Measurements from ENCODE around the gene HACD2. TPM values are rescaled to one million over a fixed set of nuclear protein-coding genes. Genes with fewer than 3 reads are reported as not detected.

HACD2 gene
- polyA plus RNA-seq, 3 donors, result 12.9 to 17.1 (median 15.1) TPM

DNA sequence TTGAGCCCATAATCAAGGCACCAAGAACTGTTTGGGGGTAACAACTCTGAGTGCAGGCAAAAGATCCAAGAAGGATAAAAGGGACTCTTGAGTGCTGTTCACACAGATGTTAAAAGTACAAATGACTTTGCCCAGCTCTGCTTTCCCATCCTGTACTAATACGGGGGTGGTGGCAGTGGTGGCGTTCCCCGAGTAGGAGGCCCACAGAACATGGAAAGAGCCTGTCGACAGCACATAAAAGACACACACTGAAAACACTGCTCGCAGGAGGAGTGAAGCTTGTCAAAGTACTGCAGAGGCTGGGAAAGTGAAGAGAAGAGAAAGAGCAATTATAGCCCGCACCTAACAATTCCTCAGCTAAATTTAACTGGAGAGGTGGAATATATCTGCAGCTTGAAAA is 40.9 kb downstream of the HACD2 start:
- no peak overlapping the region for H2AFZ ChIP-seq (ENCODE audit: insufficient read depth, low read depth, low read length, poor library complexity, severe bottlenecking)
- H4K20me1 ChIP-seq (ENCODE audit: insufficient read depth, low read length), result no peaks in the 10 kb centered on the region
- H3K79me2 ChIP-seq (ENCODE audit: insufficient read depth, low read length), result no peaks in the 10 kb centered on the region
- no peak overlapping the region for H3K4me2 ChIP-seq (replicated peaks; ENCODE audit: extremely low read depth, low read length, poor library complexity, severe bottlenecking)
- Mint-ChIP-seq H3K27ac (no peak overlapping the region), H3K9me3 (no peaks in the 10 kb centered on the region), H3K4me3 (no peak overlapping the region), H3K4me1 (no peaks in the 10 kb centered on the region), H3K36me3 (peaks cover 18 to 23% of the 10 kb centered on the region in 2 donors), H3K27me3 (ENCODE audit: low read depth in 3 of 3) (peaks cover 0 to 2% (median 0%) of the 10 kb centered on the region in 3 donors)
- no peak overlapping the region for H3K9ac ChIP-seq (ENCODE audit: insufficient read depth, low read length, poor library complexity, severe bottlenecking)
- TF ChIP-seq, protein P1, sequence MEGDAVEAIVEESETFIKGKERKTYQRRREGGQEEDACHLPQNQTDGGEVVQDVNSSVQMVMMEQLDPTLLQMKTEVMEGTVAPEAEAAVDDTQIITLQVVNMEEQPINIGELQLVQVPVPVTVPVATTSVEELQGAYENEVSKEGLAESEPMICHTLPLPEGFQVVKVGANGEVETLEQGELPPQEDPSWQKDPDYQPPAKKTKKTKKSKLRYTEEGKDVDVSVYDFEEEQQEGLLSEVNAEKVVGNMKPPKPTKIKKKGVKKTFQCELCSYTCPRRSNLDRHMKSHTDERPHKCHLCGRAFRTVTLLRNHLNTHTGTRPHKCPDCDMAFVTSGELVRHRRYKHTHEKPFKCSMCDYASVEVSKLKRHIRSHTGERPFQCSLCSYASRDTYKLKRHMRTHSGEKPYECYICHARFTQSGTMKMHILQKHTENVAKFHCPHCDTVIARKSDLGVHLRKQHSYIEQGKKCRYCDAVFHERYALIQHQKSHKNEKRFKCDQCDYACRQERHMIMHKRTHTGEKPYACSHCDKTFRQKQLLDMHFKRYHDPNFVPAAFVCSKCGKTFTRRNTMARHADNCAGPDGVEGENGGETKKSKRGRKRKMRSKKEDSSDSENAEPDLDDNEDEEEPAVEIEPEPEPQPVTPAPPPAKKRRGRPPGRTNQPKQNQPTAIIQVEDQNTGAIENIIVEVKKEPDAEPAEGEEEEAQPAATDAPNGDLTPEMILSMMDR (IDR thresholded peaks at IDR 0.05), result no peak
- H3K4me1 ChIP-seq (ENCODE audit: control insufficient read depth in 1 of 2, insufficient read depth in 2 of 2, low read length in 2 of 2), result no peaks in the 10 kb centered on the region
- no CpG with 5 or more reads among the region's 6 CpGs for WGBS (ENCODE audit: insufficient coverage)
- H3K4me3 ChIP-seq (replicated peaks in 1 of 3; ENCODE audit: low read depth in 2 of 3, low read length in 3 of 3), result no peak overlapping the region
- intact Hi-C loops (cut with micrococcal nuclease), result no loop called here
- H3K27ac ChIP-seq (ENCODE audit: low read depth in 1 of 2, low read length in 2 of 2), result no peak overlapping the region
- no peaks in the 10 kb centered on the region for H3K27me3 ChIP-seq (ENCODE audit: control insufficient read depth in 2 of 2, insufficient read depth in 2 of 2, low read length in 2 of 2)
- DNase-seq, result no peak
- H3K9me3 ChIP-seq (replicated peaks in 1 of 2; ENCODE audit: control insufficient read depth in 1 of 2, insufficient read depth in 1 of 2, low read length in 2 of 2), result no peaks in the 10 kb centered on the region
- peaks cover 2 to 17% of the 10 kb centered on the region in 2 donors for H3K36me3 ChIP-seq (replicated peaks in 1 of 2; ENCODE audit: control insufficient read depth in 1 of 2, insufficient read depth in 2 of 2, low read length in 2 of 2)

DNA sequence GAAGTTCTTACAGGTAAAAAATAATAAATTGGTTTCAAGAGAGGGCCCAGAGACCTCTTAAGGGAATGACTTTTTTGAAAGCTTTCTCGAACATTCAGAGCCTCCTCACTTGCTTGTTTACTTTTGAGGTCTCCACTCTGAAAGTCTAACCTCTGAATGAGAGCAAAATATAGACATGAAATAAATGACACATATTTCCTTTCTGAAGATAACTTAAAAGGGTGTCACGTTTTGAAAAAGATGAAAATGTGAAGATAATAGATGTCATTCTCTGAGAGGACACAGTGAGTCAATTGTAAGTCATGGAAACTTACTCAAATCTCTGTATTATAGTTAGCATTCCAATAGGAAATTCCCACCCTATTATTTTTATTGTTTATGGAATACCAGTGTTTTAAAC is 44.6 kb downstream of the HACD2 start:
- Histone ChIP-seq H3K27me3 (ENCODE audit: control insufficient read depth in 2 of 2, insufficient read depth in 2 of 2, low read length in 2 of 2) (no peaks in the 10 kb centered on the region), H2AFZ (ENCODE audit: insufficient read depth, low read depth, low read length, poor library complexity, severe bottlenecking) (no peak overlapping the region), H3K4me1 (ENCODE audit: control insufficient read depth in 1 of 2, insufficient read depth in 2 of 2, low read length in 2 of 2) (no peaks in the 10 kb centered on the region), H4K20me1 (ENCODE audit: insufficient read depth, low read length) (no peaks in the 10 kb centered on the region), H3K9ac (ENCODE audit: insufficient read depth, low read length, poor library complexity, severe bottlenecking) (no peak overlapping the region), H3K36me3 (replicated peaks in 1 of 2; ENCODE audit: control insufficient read depth in 1 of 2, insufficient read depth in 2 of 2, low read length in 2 of 2) (no peaks in the 10 kb centered on the region), H3K79me2 (ENCODE audit: insufficient read depth, low read length) (no peaks in the 10 kb centered on the region), H3K4me2 (replicated peaks; ENCODE audit: extremely low read depth, low read length, poor library complexity, severe bottlenecking) (no peak overlapping the region), H3K27ac (ENCODE audit: low read depth in 1 of 2, low read length in 2 of 2) (no peak overlapping the region), H3K9me3 (replicated peaks in 1 of 2; ENCODE audit: control insufficient read depth in 1 of 2, insufficient read depth in 1 of 2, low read length in 2 of 2) (no peaks in the 10 kb centered on the region), H3K4me3 (replicated peaks in 1 of 3; ENCODE audit: low read depth in 2 of 3, low read length in 3 of 3) (no peak overlapping the region)
- Mint-ChIP-seq H3K36me3 (peaks cover 8 to 15% of the 10 kb centered on the region in 2 donors), H3K4me1 (no peaks in the 10 kb centered on the region), H3K27ac (no peak overlapping the region), H3K4me3 (no peak overlapping the region), H3K9me3 (no peaks in the 10 kb centered on the region), H3K27me3 (ENCODE audit: low read depth in 3 of 3) (peaks cover 0 to 2% (median 0%) of the 10 kb centered on the region in 3 donors)
- intact Hi-C loops (cut with micrococcal nuclease), result no loop called here
- no peak for DNase-seq
- no CpG with 5 or more reads among the region's 2 CpGs for WGBS (ENCODE audit: insufficient coverage)
- TF ChIP-seq, protein P1 (IDR thresholded peaks at IDR 0.05), result no peak

All from CD14-positive monocyte (primary cell).